Measurements from ENCODE around the gene FREM2.

FREM2 gene

DNA sequence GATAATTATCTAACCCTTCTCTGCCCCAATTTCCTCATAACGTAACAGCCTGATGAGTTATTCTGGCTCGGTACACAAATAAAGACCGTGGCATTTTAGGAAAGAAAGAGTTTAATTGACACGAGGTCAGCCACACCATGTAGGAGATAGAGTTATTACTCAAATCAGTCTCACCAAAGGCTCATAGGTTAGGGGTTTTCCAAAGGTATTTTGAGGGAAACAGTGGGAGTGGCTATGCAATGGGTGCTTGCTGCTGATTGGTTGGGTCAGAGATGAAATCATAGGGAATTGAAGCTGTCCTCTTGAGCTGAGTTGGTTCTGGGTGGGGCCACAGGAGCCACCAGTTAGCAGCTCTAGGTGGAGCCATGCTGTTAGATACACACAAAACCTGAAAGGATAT, 137.5 kb downstream of the FREM2 start:
- WGBS, 2 experiments (ENCODE audit: insufficient coverage in 2 of 2): no CpG with 5 or more reads among the region's 4 CpGs
- Histone ChIP-seq H3K36me3 (ENCODE audit: control insufficient read depth, insufficient read depth, low read length) (no peaks in the 10 kb centered on the region), H3K4me1 (ENCODE audit: control insufficient read depth, insufficient read depth, low read length, poor library complexity, severe bottlenecking) (no peaks in the 10 kb centered on the region), H3K27ac (ENCODE audit: low read depth, low read length, severe bottlenecking) (no peak overlapping the region), H3K4me3 (ENCODE audit: extremely low read depth, insufficient read depth, low read length, poor library complexity, severe bottlenecking) (no peak overlapping the region), H3K9me3 (ENCODE audit: control insufficient read depth, low read length) (no peaks in the 10 kb centered on the region)

DNA sequence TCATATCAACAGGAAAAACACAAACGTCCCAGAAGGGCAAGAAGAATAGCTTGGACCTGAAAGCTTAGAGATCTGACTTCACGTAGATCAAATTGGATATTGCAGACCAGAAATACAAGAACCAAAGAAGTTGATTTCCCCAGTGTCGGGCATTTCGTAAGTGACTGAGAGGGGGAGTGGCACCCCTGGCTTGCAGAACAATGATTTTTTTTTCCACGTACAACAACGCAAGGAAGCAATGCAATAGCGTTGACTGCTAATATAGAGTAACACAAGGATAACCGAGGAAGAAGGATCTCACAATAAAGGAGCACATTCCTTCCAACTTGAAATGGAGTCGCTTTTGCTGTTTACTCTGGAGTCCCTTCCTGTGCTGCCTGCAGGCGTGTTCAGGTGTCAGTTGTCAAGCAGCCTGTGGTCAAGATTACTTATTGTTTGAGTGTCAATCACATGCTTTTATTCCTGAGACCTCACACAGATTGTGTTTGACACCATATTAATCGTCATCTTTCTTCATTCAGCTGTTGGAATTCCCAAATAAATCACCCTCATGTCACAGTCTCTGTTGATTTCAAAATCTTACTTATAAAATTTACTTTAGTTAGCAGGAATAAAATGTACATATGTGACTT, 139.4 kb downstream of the FREM2 start:
- no peaks in the 10 kb centered on the region for H3K36me3 ChIP-seq (ENCODE audit: control insufficient read depth, insufficient read depth, low read length)
- 83 to 88% methylated on average over 6 to 8 of the region's 11 CpGs for WGBS, 2 experiments (ENCODE audit: insufficient coverage in 2 of 2)
- no peaks in the 10 kb centered on the region for H3K4me1 ChIP-seq (ENCODE audit: control insufficient read depth, insufficient read depth, low read length, poor library complexity, severe bottlenecking)
- no peaks in the 10 kb centered on the region for H3K9me3 ChIP-seq (ENCODE audit: control insufficient read depth, low read length)
- no peak overlapping the region for H3K4me3 ChIP-seq (ENCODE audit: extremely low read depth, insufficient read depth, low read length, poor library complexity, severe bottlenecking)
- H3K27ac ChIP-seq (ENCODE audit: low read depth, low read length, severe bottlenecking): no peak overlapping the region

DNA sequence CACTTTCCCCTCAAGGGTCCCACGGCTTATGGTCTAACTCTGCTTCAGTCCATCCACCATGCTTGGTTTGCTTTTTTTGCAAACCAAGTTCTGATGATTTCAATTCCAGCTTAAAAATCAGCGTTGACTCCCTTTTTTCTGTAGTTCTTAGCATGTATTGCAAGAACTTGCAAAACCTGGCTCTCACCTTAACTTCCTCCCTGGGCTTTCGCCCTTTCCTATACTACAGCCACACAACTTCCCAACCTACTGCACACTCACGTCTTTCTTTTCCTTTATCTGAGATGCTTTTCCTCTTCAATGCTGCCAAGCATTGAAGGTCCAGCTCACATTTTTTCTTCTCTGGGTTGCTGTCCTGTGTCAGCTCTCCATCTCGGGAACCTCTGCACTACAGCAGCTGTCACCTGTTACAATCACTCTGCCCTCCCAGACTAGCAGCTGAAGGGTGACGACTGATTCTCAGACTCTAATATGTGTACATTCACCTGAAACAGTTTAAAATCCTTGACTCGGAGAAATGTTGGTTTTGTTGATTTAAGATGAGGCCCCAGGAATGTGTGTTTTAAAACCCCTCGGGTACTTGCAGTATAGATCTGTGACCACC, 143.7 kb downstream of the FREM2 start:
- no peak overlapping the region for H3K27ac ChIP-seq (ENCODE audit: low read depth, low read length, severe bottlenecking)
- no peaks in the 10 kb centered on the region for H3K36me3 ChIP-seq (ENCODE audit: control insufficient read depth, insufficient read depth, low read length)
- no peak overlapping the region for H3K4me3 ChIP-seq (ENCODE audit: extremely low read depth, insufficient read depth, low read length, poor library complexity, severe bottlenecking)
- WGBS, 2 experiments (ENCODE audit: insufficient coverage in 2 of 2): 89% methylated on average over 7 of the region's 8 CpGs
- H3K9me3 ChIP-seq (ENCODE audit: control insufficient read depth, low read length): no peaks in the 10 kb centered on the region
- no peaks in the 10 kb centered on the region for H3K4me1 ChIP-seq (ENCODE audit: control insufficient read depth, insufficient read depth, low read length, poor library complexity, severe bottlenecking)

DNA sequence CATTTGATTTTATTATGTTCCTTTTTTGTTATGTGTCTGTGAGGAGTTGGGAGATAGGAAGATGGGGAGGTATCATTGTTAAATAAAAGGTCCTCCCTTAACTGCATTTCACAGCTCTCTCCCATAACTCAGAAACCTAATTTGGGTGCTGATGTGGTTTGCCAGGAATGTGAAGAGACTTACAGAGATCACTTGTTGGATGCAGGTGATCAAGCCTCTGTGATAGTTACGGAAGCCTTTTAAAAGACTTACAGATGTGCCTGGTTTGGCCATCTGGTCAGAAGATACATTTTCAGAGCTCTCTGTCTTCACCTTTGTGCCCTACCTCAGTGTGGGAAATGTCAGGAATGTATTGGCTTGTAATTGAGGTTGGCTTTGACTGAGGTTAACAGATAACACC, 157.7 kb downstream of the FREM2 start:
- Histone ChIP-seq H3K36me3 (ENCODE audit: control insufficient read depth, insufficient read depth, low read length) (no peaks in the 10 kb centered on the region), H3K9me3 (ENCODE audit: control insufficient read depth, low read length) (no peaks in the 10 kb centered on the region), H3K4me3 (ENCODE audit: extremely low read depth, insufficient read depth, low read length, poor library complexity, severe bottlenecking) (no peak overlapping the region), H3K27ac (ENCODE audit: low read depth, low read length, severe bottlenecking) (no peak overlapping the region), H3K4me1 (ENCODE audit: control insufficient read depth, insufficient read depth, low read length, poor library complexity, severe bottlenecking) (no peaks in the 10 kb centered on the region)
- WGBS, 2 experiments (ENCODE audit: insufficient coverage in 2 of 2): 88 to 100% methylated on average over 1 of the region's 1 CpG

DNA sequence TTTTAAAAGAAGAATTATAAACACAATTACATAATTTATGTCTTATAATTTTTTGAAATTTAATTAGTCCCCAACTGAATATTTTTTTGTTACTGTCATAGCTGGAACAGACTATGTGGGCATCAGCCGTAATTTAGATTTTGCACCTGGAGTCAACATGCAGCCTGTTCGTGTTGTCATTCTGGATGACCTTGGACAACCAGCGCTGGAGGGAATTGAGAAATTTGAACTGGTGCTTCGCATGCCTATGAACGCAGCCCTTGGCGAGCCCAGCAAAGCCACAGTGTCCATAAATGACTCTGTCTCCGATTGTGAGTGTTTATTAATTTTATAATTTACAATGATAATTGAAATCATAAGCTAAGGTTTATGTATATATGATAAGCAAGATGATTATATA, 161.5 kb downstream of the FREM2 start:
- 86 to 92% methylated on average over 3 of the region's 7 CpGs for WGBS, 2 experiments (ENCODE audit: insufficient coverage in 2 of 2)
- H3K9me3 ChIP-seq (ENCODE audit: control insufficient read depth, low read length): no peaks in the 10 kb centered on the region
- no peak overlapping the region for H3K27ac ChIP-seq (ENCODE audit: low read depth, low read length, severe bottlenecking)
- H3K4me1 ChIP-seq (ENCODE audit: control insufficient read depth, insufficient read depth, low read length, poor library complexity, severe bottlenecking): no peaks in the 10 kb centered on the region
- H3K4me3 ChIP-seq (ENCODE audit: extremely low read depth, insufficient read depth, low read length, poor library complexity, severe bottlenecking): no peak overlapping the region
- peaks cover 7% of the 10 kb centered on the region for H3K36me3 ChIP-seq (ENCODE audit: control insufficient read depth, insufficient read depth, low read length)

DNA sequence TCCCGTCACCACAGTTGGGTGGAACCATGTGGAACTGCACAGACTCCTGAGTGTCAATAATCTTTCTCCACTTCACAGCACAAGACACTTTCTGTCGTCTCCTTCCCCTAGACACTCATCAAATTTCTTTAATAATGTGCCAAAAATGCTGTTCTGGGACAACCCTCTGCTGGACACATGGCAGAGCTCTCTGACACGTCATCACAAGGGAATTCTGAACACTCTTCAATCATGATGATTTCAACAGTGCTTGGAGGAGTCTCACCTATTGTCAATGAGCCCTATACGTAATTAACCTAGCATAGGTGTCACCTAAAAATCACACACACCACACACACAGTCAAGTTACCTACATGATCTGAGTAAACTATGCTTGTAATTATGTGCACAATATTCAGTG, 162.4 kb downstream of the FREM2 start:
- no peak overlapping the region for H3K4me3 ChIP-seq (ENCODE audit: extremely low read depth, insufficient read depth, low read length, poor library complexity, severe bottlenecking)
- WGBS, 2 experiments (ENCODE audit: insufficient coverage in 2 of 2): 88 to 89% methylated on average over 3 to 4 of the region's 4 CpGs
- H3K27ac ChIP-seq (ENCODE audit: low read depth, low read length, severe bottlenecking): no peak overlapping the region
- no peaks in the 10 kb centered on the region for H3K9me3 ChIP-seq (ENCODE audit: control insufficient read depth, low read length)
- H3K4me1 ChIP-seq (ENCODE audit: control insufficient read depth, insufficient read depth, low read length, poor library complexity, severe bottlenecking): no peaks in the 10 kb centered on the region
- peaks cover 7% of the 10 kb centered on the region for H3K36me3 ChIP-seq (ENCODE audit: control insufficient read depth, insufficient read depth, low read length)

DNA sequence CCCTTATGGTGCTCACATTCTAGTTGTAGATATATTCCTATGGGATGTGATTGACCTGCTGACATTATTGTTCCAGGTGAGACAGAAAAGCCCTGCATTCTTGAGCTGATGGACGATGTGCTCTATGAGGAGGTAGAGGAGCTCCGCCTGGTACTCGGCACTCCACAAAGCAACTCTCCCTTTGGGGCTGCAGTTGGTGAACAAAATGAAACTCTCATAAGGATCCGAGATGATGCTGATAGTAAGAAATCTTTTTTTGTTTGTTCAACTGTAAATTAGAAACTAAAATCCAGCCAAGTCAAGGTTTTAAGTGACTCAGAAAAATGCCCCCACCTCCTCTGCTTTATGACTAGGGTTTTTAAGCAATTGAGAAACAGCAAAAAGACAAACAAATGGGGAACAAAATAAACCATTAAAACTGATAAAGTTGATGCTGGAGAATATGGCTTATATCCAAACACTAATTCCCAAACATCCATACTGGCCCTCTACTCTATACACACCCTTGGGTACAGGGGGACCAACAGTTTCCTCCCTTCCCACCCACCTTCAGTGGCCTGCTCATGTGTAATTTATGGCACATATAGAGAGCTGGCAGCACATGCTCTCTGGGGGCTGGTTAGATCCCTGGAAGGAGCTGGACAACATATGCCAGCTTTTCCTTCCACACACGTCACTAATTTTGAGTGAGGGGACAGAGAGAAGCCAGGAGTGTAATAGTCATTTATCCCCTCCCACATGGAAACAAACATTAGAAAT, 164.2 kb downstream of the FREM2 start:
- WGBS, 2 experiments (ENCODE audit: insufficient coverage in 2 of 2): 94 to 100% methylated on average over 2 to 4 of the region's 5 CpGs
- Histone ChIP-seq H3K36me3 (ENCODE audit: control insufficient read depth, insufficient read depth, low read length) (peaks cover 7% of the 10 kb centered on the region), H3K9me3 (ENCODE audit: control insufficient read depth, low read length) (no peaks in the 10 kb centered on the region), H3K4me1 (ENCODE audit: control insufficient read depth, insufficient read depth, low read length, poor library complexity, severe bottlenecking) (no peaks in the 10 kb centered on the region), H3K4me3 (ENCODE audit: extremely low read depth, insufficient read depth, low read length, poor library complexity, severe bottlenecking) (no peak overlapping the region), H3K27ac (ENCODE audit: low read depth, low read length, severe bottlenecking) (no peak overlapping the region)

DNA sequence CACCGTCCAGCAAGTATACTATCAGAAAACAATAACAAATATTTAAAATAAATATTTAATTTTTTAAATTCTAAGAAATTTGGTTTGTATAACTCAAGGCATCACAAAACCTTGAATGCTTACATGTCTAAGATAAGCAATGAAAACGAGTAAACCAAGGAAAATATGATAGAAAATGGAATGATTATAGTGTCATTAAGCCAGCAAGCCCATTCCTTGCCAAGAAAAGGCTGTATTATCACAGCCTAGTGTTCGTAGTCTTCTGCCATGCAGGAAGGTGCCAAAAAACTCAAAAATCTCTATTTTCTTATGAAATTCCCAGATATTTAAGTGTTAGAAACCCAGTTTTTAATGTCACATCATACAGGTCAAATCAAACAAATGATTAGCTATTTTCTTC, 167.3 kb downstream of the FREM2 start:
- WGBS, 2 experiments (ENCODE audit: insufficient coverage in 2 of 2): 86% methylated on average over 1 of the region's 3 CpGs; no CpG with 5 or more reads in 1 of the 2 experiments
- H3K36me3 ChIP-seq (ENCODE audit: control insufficient read depth, insufficient read depth, low read length): peaks cover 7% of the 10 kb centered on the region
- H3K4me3 ChIP-seq (ENCODE audit: extremely low read depth, insufficient read depth, low read length, poor library complexity, severe bottlenecking): no peak overlapping the region
- no peaks in the 10 kb centered on the region for H3K4me1 ChIP-seq (ENCODE audit: control insufficient read depth, insufficient read depth, low read length, poor library complexity, severe bottlenecking)
- H3K9me3 ChIP-seq (ENCODE audit: control insufficient read depth, low read length): no peaks in the 10 kb centered on the region
- no peak overlapping the region for H3K27ac ChIP-seq (ENCODE audit: low read depth, low read length, severe bottlenecking)

DNA sequence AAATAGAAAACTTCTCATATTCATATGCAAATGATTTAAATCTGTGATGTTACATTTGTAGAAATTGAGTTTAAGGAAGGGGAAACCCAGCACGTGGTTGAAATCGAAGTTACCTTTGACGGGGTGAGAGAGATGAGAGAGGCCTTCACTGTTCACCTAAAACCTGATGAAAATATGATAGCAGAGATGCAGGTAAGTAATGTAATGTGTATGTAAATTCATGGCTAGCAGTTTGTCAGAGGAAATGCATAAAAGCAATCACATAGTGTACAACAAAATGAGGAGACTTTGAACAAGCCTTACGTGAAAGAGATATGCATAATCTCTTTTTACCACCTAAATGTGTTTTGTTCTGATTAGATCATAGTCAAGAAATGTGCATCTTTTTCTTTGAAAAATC, 169.2 kb downstream of the FREM2 start:
- Histone ChIP-seq H3K27ac (ENCODE audit: low read depth, low read length, severe bottlenecking) (no peak overlapping the region), H3K4me1 (ENCODE audit: control insufficient read depth, insufficient read depth, low read length, poor library complexity, severe bottlenecking) (no peaks in the 10 kb centered on the region), H3K36me3 (ENCODE audit: control insufficient read depth, insufficient read depth, low read length) (peaks cover 7% of the 10 kb centered on the region), H3K9me3 (ENCODE audit: control insufficient read depth, low read length) (no peaks in the 10 kb centered on the region), H3K4me3 (ENCODE audit: extremely low read depth, insufficient read depth, low read length, poor library complexity, severe bottlenecking) (no peak overlapping the region)
- WGBS, 2 experiments (ENCODE audit: insufficient coverage in 2 of 2): 73 to 86% methylated on average over 3 of the region's 4 CpGs

DNA sequence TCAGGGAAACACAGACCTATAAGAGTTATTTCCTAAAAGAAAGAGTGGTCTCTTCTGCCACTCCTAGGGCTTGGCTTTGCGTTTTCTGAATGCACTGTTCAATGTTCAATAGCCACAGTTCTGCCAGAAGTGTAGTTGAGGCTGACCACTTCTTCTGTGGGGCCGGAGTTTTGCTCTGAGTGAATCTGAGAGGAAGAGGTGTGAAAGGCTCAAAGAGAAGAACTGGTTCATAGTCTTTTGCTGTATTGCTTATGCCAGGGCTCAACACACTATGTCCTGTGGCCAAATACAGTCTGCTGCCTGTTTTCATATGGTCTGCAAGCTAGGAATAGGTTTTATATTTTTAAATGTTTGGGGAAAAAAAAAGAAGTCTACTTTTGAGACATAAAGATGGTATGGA, 175.6 kb downstream of the FREM2 start:
- Histone ChIP-seq H3K27ac (ENCODE audit: low read depth, low read length, severe bottlenecking) (no peak overlapping the region), H3K36me3 (ENCODE audit: control insufficient read depth, insufficient read depth, low read length) (no peaks in the 10 kb centered on the region), H3K9me3 (ENCODE audit: control insufficient read depth, low read length) (no peaks in the 10 kb centered on the region), H3K4me3 (ENCODE audit: extremely low read depth, insufficient read depth, low read length, poor library complexity, severe bottlenecking) (no peak overlapping the region), H3K4me1 (ENCODE audit: control insufficient read depth, insufficient read depth, low read length, poor library complexity, severe bottlenecking) (no peaks in the 10 kb centered on the region)
- WGBS, 2 experiments (ENCODE audit: insufficient coverage in 2 of 2): 89 to 100% methylated on average over 2 of the region's 2 CpGs

DNA sequence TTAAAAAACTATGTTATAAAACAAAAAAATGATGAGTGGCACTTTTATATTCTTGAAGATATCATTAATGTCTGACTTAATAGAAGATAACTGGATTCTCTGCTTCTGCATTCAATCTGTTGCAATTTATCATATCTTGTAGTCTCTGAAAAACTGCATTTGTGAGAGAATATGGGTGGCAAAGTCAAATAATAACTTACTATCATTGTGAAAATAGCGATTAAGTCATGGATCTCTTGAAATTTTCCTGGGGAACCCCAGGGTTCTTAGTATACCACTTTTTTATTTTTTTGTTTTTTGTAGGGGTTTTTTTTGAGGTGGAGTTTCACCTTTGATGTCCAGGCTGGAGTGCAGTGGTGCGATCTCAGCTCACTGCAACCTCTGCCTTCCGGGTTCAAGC, 176.7 kb downstream of the FREM2 start:
- WGBS, 2 experiments (ENCODE audit: insufficient coverage in 2 of 2): 100% methylated on average over 1 of the region's 3 CpGs; no CpG with 5 or more reads in 1 of the 2 experiments
- no peaks in the 10 kb centered on the region for H3K9me3 ChIP-seq (ENCODE audit: control insufficient read depth, low read length)
- no peak overlapping the region for H3K4me3 ChIP-seq (ENCODE audit: extremely low read depth, insufficient read depth, low read length, poor library complexity, severe bottlenecking)
- H3K27ac ChIP-seq (ENCODE audit: low read depth, low read length, severe bottlenecking): no peak overlapping the region
- H3K4me1 ChIP-seq (ENCODE audit: control insufficient read depth, insufficient read depth, low read length, poor library complexity, severe bottlenecking): no peaks in the 10 kb centered on the region
- H3K36me3 ChIP-seq (ENCODE audit: control insufficient read depth, insufficient read depth, low read length): no peaks in the 10 kb centered on the region

Data from mesodermal cell (in vitro differentiated cells).